CD1c-positive myeloid dendritic cell (primary cell): Measurements from ENCODE around the gene DUSP1.
"Not testable (repeated sequence)": the region's sequence is repeated elsewhere in the genome, so short reads cannot be mapped to it uniquely, and the experiment has no call there.

ENCODE experiments used
- DNase-seq: peaks from one replicate; pipeline ENCODE4 v3.0.0-alpha.2; 2016; ENCODE audit errors: extremely low spot score

Gene DUSP1

GRCh38 chr5:172797771-172798191 is 26.8 kb upstream of the DUSP1 start:
- peak; percentile 43 for DNase-seq

- DNase-seq: no peak
These were observed 25.3 kb upstream of the DUSP1 start for GRCh38 chr5:172796306-172796705.

DNA sequence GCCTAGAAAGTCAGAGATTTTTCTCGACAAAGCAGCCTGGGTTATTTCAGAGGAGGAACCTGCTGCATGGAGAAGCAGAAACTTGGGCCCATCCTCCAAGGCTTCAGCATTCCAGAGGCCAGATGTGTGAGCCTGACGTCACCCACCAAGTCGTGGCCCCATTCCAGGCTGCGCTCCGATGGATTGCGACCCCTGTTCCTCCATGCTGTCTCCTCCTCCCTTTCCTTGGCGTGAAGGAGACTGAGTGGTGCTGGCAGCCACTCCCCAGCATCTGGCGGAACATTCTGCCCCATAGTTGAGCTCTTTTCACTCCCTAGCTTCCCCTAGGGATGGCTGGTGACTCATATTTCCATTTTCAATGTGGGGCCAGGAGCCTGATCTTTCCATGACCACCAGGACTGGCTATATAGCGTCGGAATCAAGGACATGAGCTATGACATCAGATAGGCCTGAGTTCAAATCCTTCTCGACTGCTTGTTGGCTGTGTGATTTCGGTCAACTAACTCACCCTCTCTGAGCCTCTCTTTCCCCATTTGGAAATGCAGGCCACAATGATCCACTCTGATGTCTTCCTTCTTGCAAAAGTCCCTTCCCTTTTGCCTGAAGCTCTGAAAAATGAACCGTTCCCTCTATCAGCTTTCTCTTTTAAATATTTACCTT is 24.5 kb upstream of the DUSP1 start:
- peak; percentile 30 for DNase-seq

GRCh38 chr5:172793577-172794488 is 22.8 kb upstream of the DUSP1 start:
- DNase-seq: peak; percentile 88

- peak; percentile 36 for DNase-seq
These were observed 21.9 kb upstream of the DUSP1 start for GRCh38 chr5:172792701-172793570.

- DNase-seq: no peak
These were observed 20.9 kb upstream of the DUSP1 start for GRCh38 chr5:172791726-172792445.

DNA sequence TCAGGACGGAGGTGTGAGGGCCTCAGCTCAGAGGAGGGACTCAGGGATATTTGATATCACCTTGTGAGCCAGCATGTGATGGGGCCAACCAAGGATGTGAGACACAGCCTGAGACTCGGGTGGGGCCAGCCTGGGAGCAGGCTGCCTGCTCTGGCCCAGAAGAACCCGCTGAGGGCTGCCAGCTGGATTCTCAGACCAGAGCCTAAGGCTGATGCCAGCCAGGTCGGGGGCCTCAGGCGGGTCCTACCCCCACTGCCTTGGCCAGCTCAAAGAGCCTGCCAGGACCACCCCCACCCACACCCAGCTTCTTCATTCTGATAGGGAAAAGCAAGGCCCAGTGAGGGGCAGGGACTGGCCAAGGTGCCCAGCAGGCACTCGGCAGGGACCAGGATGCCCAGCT is 20.3 kb upstream of the DUSP1 start:
- DNase-seq: no peak

DNA sequence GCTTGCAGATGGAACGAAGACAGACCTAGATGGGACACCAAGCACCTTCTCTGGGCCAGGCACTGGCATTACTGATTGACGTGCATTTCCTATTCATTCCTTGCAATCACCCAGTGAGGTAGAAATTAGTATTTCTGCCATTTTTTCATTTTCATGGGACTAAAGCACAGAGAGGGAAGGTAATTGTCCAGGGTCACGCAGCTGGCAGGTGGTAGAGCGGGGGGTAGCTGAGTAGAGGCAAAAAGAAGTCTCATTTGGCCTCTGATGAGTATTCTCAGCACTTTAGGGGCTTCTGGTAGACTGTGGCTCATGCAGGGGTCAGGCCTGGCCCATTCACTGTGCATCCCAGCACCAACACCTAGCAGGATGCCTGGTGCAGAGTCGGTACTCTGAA is 19.5 kb upstream of the DUSP1 start:
- no peak for DNase-seq

DNA sequence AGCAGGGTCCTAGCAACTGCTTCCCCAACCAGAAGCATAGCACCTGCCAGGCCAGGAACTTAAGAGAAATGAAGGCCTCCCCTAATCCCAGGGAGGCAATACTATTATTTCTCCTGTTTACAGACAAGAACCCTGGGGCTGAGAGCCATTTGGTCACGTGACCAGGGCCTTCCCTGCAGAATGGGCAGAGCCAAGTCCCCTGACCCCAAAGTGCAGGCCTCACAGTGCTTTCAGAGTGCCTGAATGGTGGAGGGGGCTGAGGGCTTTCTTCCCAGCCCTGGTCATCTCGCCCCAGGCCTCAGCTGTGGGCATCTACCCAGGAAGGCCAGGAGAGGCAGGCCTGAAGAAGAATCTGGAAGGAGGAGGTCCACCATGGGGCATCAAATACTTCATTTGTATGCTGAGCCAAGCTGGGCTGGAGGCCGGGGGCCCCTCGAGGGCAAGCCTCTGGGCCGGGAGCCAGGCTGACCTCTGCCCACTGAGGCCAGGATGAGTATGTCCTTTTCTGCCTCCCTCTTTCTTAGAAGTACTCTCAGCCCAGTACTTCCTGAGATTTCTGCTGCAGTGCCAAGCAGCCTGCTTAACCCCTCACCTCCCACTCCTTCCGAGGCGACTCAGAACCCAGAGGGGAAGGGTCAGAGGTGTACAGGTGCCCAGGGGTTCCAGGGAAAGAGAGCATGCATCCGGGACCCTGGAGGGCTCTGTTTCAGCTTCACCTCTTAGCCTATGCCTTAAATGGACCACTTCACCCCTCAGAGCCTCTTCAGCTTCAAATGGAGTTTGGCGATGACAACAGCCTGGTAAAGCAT is 18.9 kb upstream of the DUSP1 start:
- peak; percentile 47 for DNase-seq

GRCh38 chr5:172788771-172789686 is 18.0 kb upstream of the DUSP1 start:
- DNase-seq: peak; percentile 75

- not testable (repeated sequence) for DNase-seq
These were observed 16.5 kb upstream of the DUSP1 start for GRCh38 chr5:172787538-172787937.

DNA sequence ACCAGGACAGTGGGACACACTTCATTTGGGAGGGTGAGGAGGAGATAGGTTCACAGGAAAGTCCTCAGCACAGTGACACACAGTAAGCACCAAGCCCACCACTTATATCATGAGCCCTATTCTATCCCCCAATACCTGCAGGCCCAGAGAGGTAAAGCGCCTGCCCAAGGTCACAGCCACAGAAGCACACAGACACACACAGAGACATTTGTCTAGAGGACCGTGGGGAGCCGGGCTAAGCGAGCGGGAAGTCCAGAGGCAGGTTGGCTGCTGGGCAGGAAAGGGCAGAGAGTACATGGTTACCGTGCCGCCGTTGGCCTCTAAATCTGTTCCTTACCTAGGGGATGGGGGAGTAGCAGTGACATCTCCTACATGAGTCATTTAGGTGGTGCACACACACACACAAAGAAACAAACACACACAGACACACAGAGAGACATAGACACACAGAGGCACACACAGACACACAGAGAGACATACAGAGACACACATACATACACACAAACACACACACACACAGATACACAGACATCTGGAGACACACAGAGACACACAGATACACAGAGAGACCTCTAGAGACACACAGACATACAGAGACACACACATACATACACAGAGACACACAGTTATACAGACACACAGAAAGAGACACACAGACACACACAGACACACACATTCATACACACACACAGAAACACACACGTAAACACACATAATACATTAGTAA is 15.9 kb upstream of the DUSP1 start:
- DNase-seq: no peak

- DNase-seq: no peak
These were observed 14.6 kb upstream of the DUSP1 start for GRCh38 chr5:172785429-172786088.

- DNase-seq: not testable (repeated sequence)
These were observed 13.2 kb upstream of the DUSP1 start for GRCh38 chr5:172784162-172784561.

DNA sequence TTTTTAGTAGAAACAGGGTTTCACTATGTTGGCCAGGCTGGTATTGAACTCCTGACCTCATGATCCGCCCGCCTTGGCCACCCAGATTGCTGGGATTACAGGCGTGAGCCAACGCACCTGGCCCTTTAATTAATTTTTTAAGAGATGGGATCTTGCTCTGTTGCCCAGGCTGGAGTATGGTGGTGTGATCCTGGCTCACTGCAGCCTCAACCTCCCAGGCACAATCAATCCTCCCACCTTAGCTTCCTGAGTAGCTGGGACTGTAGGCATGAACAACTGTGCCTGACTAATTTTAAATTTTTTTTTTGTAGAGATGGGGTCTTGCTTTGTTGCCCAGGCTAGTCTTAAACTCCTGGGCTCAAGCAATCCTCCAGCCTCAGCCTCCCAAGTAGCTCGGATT is 12.3 kb upstream of the DUSP1 start:
- DNase-seq: not testable (repeated sequence)

DNA sequence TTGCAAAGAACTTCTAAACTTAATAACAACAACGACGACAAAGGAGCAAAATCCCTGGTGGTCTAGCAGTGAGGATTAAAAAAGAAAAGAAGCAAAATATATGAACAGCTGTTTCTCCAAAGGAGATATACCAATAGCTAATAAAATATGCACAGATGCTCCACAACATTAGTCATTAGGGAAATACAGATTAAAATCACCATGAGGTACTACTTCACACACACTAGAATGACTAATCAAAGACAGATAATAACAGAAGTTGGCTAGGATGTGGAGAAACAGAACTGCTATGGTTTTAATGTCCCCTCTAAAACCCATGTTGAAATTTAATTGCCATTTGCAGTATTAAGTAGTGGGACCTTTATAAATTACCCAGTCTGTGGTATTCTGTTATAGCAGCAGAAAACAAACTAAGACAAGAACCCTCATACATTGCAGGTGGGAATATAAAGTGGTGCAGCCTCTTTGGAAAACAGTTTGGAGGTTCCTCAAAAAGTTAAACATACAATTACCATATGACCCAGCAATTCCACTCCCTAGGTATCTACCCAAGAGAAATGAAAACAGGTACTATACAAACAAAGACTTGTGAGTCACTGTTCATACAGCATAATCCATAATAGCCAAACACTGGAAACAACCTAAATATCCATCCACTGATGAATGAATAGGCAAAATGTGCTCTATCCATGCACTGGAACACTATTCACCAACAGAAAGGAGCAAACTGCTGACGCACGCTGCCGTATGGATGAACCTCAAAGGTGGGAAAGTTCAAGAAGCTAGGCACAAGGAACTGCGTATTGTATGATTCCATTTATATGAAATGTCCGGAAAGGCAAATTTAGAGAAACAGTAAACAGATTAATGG is 11.4 kb upstream of the DUSP1 start:
- peak; percentile 41 for DNase-seq

- no peak for DNase-seq
These were observed 8.8 kb upstream of the DUSP1 start for GRCh38 chr5:172779691-172780341.
